SU-DHL-6 (cell line): ENCODE data around the gene HSPB1.

ENCODE experiments used
- CTCF ChIP-seq: fragments of 200-600 bp; sonication (generic); IDR thresholded peaks from one replicate; pipeline ENCODE4 v1.5.1; 2017; ENCODE audit warnings: antibody characterized with exemption, mild to moderate bottlenecking, low read length, moderate library complexity; ENCODE audit not compliant: insufficient read depth, poor library complexity, severe bottlenecking
- EZH2phosphoT487 ChIP-seq: fragments of 200-600 bp; sonication (generic), shearing (Covaris generic); conservative IDR thresholded peaks from 2 replicates; pipeline ENCODE4 v1.6.1; 2018; ENCODE audit warnings: mild to moderate bottlenecking, antibody characterized with exemption, low read length, moderate library complexity, mixed read lengths

GRCh38 chr7:76346778-76347177 is 44.3 kb downstream of the HSPB1 start:
- TF ChIP-seq CTCF (no peak), EZH2phosphoT487 (no peak)
